ENCODE results near the gene TFEB.

TFEB gene

DNA sequence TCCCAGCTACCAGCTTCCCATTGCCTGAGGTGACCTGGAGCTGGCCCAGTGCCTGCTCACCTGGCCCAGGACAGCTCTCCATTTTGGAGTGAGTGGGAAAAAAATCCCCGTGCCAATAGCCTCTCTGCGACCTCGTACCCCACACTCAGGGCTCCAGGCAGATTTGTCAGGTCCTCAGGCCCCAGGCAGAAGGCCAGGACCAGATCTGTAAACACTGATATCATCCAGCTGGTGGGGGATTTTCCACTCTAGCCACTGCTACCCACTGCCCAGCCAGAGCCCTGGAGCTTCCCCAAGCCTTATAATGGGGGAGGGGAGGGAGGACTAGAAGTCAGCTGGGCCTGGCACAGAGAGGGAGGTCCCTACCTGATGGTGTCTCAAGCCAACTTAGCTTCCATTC lies 13.1 kb upstream of the TFEB start:
- H3K4me3 ChIP-seq (ENCODE audit: low read depth, low read length), result no peak overlapping the region
- TF ChIP-seq, protein P1, sequence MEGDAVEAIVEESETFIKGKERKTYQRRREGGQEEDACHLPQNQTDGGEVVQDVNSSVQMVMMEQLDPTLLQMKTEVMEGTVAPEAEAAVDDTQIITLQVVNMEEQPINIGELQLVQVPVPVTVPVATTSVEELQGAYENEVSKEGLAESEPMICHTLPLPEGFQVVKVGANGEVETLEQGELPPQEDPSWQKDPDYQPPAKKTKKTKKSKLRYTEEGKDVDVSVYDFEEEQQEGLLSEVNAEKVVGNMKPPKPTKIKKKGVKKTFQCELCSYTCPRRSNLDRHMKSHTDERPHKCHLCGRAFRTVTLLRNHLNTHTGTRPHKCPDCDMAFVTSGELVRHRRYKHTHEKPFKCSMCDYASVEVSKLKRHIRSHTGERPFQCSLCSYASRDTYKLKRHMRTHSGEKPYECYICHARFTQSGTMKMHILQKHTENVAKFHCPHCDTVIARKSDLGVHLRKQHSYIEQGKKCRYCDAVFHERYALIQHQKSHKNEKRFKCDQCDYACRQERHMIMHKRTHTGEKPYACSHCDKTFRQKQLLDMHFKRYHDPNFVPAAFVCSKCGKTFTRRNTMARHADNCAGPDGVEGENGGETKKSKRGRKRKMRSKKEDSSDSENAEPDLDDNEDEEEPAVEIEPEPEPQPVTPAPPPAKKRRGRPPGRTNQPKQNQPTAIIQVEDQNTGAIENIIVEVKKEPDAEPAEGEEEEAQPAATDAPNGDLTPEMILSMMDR (IDR thresholded peaks at IDR 0.05; ENCODE audit: borderline replicate concordance, insufficient read depth, low read depth, low read length), result no peak

DNA sequence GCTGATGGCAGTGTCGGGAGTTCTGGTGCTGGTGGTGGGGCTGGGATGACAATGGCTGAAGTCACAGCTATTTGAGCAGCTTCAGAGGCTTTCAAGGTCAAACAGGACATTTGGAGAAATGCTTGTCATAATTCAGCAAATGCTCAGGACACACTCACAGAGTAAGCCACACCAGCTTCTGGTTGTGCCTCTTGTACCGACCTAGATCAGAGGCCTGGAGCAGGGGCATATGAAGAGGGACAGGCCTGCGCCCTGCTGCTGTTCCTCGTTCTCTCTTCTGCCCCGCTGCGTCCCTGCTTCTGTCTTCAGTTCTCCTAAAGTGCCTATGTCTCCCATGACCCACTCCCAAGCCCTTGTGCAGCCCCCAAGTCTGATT lies 12.7 kb upstream of the TFEB start:
- TF ChIP-seq, protein P1 (IDR thresholded peaks at IDR 0.05; ENCODE audit: borderline replicate concordance, insufficient read depth, low read depth, low read length), result no peak
- H3K4me3 ChIP-seq (ENCODE audit: low read depth, low read length), result no peak overlapping the region

DNA sequence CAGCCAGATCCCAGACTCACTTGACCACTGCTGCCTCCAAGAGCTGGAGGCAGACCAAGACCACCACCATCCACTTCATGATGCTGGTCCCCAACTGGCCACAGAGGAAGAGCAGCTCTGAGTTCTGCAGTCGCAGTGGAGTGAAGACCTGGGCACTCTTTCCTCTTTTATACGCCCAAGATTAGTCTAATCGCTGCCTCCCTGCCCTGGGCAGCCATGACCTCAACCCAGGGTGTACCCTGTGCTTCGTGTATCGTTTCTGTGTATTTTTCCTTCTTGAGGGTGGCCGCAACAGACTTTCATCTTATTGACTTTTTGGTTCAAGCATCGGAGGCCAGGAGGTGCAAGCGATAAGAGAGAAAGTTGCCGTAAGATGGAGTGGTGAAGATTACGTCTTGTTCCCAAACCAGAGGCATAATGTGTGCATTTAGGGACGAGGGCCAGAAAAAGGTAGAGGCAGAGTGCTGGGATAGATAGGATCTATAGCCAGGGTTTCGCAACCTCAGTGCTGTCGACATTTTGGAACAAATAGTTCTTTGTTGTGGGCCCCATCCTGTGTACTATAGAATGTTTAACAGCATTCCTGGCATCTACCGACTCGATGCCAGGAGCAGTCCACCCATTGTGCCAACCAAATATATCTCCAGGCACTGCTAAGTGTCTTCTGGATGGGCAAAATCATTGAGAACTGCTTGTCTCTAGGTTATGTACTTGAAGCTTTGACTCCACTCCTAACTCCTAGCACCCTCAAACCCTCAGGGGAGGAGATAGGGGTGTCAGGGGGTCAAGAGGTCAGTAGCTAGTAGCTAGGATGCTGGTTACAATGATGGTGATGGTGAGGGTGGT lies 12.1 kb upstream of the TFEB start, which contains the start of gene PGC:
TSS of gene PGC (minus strand) at position 142 of the 846 bp plus-strand sequence. CDS start at position 79, 63 bp downstream.
- TF ChIP-seq, protein P1 (IDR thresholded peaks at IDR 0.05; ENCODE audit: borderline replicate concordance, insufficient read depth, low read depth, low read length), result no peak
- H3K4me3 ChIP-seq (ENCODE audit: low read depth, low read length), result no peak within 1 kb of the TSS

DNA sequence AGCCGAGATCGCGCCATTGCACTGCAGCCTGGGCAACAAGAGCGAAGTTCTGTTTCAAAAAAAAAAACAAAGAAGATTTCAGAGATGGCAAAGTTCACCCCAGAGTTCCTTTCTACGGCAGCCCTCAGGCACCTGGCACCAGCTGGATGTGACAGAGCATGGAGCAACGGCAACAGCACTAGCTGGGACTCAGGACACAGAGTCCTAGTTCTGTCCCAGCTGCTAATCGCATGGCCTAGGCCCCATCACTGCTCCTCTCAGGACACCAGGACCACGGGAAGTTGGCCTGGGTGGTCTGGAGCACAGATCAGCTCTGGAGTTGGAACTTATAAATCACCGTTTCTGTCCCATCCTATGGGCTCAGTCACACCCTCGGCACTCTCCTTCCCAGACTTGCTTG lies 10.7 kb upstream of the TFEB start:
- no peak overlapping the region for H3K4me3 ChIP-seq (ENCODE audit: low read depth, low read length)
- TF ChIP-seq, protein P1 (IDR thresholded peaks at IDR 0.05; ENCODE audit: borderline replicate concordance, insufficient read depth, low read depth, low read length), result no peak

DNA sequence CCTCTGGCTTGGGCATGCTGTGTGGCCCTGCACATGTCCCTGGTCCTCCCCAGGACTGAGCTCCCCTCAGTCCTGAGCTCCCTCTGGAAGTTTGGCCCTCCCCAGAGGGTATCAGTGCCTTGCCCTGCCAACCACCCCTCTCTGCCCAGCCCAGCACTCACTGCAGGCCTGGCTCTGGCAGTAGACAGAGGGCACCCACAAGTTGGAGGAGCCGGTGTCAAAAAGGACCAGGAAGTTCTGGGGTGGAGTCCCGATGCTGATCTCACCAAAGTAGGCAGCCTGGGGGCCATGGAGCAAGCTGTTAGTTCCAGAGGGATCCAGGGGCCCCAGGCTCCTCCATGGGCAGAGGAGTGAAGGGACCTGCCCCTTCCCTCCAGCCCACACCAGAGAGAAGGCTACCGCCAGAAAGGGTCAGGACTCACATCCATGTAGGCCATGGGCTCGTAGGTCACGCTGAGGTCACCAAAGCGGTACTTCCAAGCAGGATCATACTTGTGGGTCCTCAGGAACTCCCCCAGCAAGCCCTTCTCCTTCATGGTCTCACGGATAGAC lies 8.9 kb upstream of the TFEB start:
- no peak overlapping the region for H3K4me3 ChIP-seq (ENCODE audit: low read depth, low read length)
- TF ChIP-seq, protein P1 (IDR thresholded peaks at IDR 0.05; ENCODE audit: borderline replicate concordance, insufficient read depth, low read depth, low read length), result no peak

DNA sequence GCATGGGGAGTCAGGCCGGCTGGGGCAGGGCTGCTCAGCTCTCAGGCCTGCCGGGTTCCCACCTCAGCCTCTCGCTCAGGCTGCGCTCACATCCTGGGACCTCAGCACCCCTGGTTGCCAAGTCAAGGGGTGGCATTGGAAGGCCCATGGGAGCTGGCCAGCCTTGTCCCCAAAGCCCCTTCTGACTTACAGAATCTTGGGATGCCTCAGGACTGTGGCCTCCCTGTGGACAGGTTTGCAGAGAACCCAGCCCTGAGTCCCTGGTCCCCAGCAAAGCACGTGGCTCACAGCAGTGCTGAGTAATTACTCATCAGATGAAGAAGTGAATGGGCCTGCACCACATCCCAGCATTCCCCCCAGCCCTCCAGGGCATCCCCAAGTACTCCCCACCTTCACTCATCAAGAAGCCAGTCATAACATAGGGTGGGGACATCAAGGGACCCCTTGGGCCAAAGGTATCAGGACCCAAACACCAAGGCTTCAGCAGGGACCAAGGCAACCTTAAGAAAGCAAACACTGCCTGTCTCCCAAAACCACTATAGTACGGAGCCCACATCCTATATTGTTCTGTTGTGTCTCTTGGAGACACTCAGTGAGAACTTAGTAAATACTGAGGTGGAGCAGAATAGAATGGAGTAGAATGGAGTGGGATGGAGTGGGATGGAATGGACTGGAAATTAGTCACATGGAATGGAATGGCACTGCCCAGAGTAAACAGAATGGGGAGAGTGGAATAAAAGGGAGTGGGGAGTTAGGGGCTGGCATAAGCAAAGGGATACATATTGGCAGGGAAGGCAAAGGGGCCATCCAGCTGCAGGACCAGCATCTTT lies 8.2 kb upstream of the TFEB start:
- H3K4me3 ChIP-seq (ENCODE audit: low read depth, low read length), result no peak overlapping the region
- TF ChIP-seq, protein P1 (IDR thresholded peaks at IDR 0.05; ENCODE audit: borderline replicate concordance, insufficient read depth, low read depth, low read length), result no peak

Data from GM12875 (cell line).